Measurements from ENCODE around the gene LST1. TPM values are rescaled to one million over a fixed set of nuclear protein-coding genes. Genes with fewer than 3 reads are reported as not detected.
A peak's percentile ranks its signal among the peaks of the same experiment; 100 is the strongest.

LST1 gene
- total RNA-seq, 3 donors from 2014 or later, result 4.8 to 7.9 (median 7.0) TPM

DNA sequence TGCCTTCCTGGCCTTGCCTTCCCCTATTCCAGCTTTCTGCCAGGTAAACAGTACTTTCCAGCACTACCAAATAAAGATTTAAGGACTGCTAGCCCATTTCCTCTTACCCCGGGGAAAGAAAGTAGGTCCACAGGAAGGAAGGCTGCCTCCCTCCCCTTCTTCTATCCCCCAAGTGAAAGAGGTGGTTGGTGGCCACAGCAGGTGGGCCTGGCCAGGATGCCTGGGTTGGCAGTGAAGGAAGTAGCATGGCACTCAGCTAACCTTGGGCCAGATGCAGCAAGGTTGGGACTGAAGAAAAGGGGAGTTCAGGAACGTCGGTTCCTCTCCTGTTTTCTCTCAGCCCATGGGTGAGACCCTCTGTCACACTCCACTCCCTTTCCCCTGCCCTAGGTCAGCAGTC lies 29.8 kb upstream of the LST1 start:
- no peaks in the 10 kb centered on the region for H3K27me3 Mint-ChIP-seq (ENCODE audit: low read depth)
- peaks cover 22% of the 10 kb centered on the region for H3K36me3 Mint-ChIP-seq (ENCODE audit: insufficient read depth)
- ATAC-seq (no peak), DNase-seq (no peak)
- no peaks in the 10 kb centered on the region for H3K9me3 Mint-ChIP-seq
- no peak overlapping the region for H3K4me3 Mint-ChIP-seq
- H3K4me1 Mint-ChIP-seq (ENCODE audit: low read depth), result peaks cover 63% of the 10 kb centered on the region

DNA sequence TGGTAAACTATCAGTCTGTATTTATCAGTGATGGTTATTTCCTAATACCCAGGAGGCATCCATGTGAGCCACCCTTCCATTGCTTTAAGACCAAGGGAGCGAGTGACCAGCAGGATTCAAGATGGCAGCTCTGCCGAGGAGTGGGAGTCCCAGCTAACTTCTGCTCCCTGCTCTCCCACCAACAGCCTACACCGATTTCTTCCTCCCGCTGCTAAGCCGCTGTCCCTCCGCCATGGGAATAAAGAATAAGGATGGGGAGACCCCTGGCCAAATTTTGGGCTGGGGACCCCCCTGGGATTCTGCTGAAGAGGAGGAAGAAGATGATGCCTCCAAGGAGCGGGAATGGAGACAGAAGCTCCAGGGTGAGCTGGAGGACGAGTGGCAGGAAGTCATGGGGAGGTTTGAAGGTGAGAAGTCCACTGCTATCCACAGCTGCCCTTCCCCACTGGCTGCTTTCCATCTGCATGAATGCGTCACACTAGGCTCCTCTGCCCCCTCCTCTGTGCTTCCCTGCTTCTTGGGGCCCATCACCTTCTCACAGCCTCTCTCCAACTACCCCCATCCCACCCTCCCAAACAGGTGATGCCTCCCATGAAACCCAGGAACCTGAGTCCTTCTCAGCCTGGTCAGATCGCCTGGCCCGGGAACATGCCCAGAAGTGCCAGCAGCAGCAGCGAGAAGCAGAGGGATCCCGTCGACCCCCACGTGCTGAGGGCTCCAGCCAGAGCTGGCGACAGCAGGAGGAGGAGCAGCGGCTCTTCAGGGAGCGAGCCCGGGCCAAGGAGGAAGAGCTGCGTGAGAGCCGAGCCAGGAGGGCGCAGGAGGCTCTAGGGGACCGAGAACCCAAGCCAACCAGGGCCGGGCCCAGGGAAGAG lies 28.4 kb upstream of the LST1 start:
- H3K27me3 Mint-ChIP-seq (ENCODE audit: low read depth), result no peaks in the 10 kb centered on the region
- peaks cover 70% of the 10 kb centered on the region for H3K4me1 Mint-ChIP-seq (ENCODE audit: low read depth)
- peaks cover 24% of the 10 kb centered on the region for H3K36me3 Mint-ChIP-seq (ENCODE audit: insufficient read depth)
- peak overlapping the region; percentile 67 for H3K4me3 Mint-ChIP-seq
- H3K9me3 Mint-ChIP-seq, result no peaks in the 10 kb centered on the region
- no peak for ATAC-seq
- DNase-seq, result no peak

DNA sequence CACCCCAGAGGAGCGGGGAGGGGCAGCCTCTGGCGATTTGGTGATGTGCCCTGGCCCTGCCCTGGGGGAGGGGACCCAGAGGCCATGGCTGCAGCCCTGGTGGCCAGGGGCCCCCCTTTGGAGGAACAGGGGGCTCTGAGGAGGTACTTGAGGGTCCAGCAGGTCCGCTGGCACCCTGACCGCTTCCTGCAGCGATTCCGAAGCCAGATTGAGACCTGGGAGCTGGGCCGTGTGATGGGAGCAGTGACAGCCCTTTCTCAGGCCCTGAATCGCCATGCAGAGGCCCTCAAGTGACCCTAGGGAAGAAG lies 27.8 kb upstream of the LST1 start:
- H3K4me3 Mint-ChIP-seq, result peak overlapping the region; percentile 67
- DNase-seq (no peak), ATAC-seq (no peak)
- H3K9me3 Mint-ChIP-seq, result no peaks in the 10 kb centered on the region
- H3K36me3 Mint-ChIP-seq (ENCODE audit: insufficient read depth), result peaks cover 28% of the 10 kb centered on the region
- H3K27me3 Mint-ChIP-seq (ENCODE audit: low read depth), result no peaks in the 10 kb centered on the region
- H3K4me1 Mint-ChIP-seq (ENCODE audit: low read depth), result peaks cover 74% of the 10 kb centered on the region

DNA sequence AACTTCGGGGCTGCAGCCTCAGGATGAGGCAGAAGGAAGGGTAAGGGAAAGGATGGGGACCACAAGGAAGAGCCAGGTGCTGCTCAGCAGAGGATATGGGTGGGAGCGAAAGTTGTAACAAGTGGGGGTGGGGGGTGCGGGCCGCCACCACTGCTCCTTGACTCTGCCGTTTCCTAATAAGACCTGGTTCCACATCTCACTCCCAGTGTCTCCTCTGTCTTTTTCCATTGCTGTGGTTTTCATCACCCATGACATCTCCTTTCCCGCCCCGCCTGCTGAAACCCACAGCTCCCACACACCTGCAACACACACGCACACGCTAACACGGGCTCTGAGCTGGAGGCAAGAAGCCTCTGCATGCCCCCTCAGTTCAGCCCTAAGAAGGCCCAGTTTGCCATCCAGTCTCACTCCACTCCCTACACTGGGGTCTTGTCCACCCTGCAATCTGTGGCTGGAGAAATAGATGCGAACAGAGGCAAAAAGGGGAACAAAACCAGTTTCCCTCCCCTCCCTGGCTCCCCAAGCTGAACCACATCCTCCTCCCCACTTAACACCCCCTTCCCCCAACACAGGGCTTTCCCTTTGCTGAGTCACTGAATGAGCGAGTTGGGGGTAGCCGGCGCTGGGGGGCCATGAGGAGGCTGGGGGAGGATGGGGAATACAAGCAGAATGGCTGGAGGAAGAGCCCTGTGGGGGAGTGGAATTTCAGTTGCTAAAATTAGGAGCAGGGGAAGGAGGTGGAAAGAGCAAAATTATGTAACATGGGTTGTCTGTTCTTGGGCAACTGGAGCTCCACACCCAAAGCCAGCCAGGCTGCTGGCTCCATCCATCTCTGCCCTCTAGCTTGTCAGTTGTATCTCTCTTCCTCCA lies 27.2 kb upstream of the LST1 start:
- ATAC-seq (peak; percentile 72 to 76), DNase-seq (peak; percentile 66)
- Mint-ChIP-seq H3K4me3 (peak overlapping the region; percentile 67), H3K27me3 (ENCODE audit: low read depth) (no peaks in the 10 kb centered on the region), H3K4me1 (ENCODE audit: low read depth) (peaks cover 79% of the 10 kb centered on the region), H3K9me3 (no peaks in the 10 kb centered on the region), H3K36me3 (ENCODE audit: insufficient read depth) (peaks cover 30% of the 10 kb centered on the region)

DNA sequence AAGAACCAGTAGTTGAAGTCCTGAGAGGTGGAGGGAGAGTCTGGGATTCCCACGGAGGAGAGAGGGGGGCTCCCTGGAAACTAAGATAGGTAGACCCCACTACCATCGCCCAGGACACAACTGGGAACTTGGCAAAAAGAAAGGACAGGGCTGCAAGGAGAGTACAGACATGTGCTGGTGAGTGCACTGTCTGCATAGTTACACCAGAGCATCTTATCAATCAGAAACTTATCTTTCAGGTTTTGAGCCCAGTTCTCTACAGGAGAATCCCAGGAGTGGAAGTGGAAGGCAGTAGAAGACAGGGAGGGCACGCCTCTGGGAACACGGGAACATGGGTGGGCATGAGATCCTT lies 26.5 kb upstream of the LST1 start:
- peaks cover 32% of the 10 kb centered on the region for H3K36me3 Mint-ChIP-seq (ENCODE audit: insufficient read depth)
- peak overlapping the region; percentile 67 for H3K4me3 Mint-ChIP-seq
- H3K9me3 Mint-ChIP-seq, result no peaks in the 10 kb centered on the region
- H3K4me1 Mint-ChIP-seq (ENCODE audit: low read depth), result peaks cover 81% of the 10 kb centered on the region
- DNase-seq (no peak), ATAC-seq (peak; percentile 13 to 22)
- H3K27me3 Mint-ChIP-seq (ENCODE audit: low read depth), result no peaks in the 10 kb centered on the region

DNA sequence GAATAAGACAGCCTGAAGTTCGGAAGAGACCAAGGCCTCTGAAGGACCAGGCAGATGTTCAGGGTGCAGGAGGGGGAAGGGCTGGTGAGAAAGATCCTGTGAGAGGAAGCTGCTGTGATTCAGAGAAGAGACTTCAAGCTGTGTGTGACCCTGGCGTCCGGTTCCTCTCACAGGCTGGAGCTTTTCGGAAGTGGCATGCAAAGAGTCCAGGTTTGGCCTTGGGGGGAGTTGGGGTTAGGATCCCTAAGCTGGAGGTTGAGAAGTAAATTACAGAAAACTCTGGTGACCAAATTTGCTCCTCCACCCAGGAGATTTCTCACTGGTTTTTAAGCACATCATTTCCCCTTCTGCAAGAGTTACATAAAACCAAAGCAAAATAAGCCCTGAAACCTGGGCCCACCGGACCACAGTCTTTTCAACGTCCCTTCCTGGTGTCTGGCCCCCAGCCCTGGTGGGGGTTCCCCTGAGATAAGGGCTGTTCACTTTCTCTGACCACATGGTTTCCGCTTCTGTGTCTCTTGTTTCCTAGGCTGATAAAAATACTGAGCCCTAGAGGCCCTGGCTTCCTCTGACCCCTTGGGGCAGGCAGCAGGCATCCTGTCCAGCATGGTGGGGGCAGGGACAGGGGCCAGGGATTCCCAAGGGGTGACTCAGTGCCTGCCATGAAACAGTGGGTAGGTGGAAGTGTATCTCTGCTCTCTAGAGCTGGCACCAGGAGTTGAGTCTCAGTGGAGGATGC lies 25.9 kb upstream of the LST1 start:
- ATAC-seq (peak; percentile 38 to 41), DNase-seq (no peak)
- peaks cover 82% of the 10 kb centered on the region for H3K4me1 Mint-ChIP-seq (ENCODE audit: low read depth)
- peaks cover 37% of the 10 kb centered on the region for H3K36me3 Mint-ChIP-seq (ENCODE audit: insufficient read depth)
- no peaks in the 10 kb centered on the region for H3K9me3 Mint-ChIP-seq
- peak overlapping the region; percentile 67 for H3K4me3 Mint-ChIP-seq
- H3K27me3 Mint-ChIP-seq (ENCODE audit: low read depth), result no peaks in the 10 kb centered on the region

DNA sequence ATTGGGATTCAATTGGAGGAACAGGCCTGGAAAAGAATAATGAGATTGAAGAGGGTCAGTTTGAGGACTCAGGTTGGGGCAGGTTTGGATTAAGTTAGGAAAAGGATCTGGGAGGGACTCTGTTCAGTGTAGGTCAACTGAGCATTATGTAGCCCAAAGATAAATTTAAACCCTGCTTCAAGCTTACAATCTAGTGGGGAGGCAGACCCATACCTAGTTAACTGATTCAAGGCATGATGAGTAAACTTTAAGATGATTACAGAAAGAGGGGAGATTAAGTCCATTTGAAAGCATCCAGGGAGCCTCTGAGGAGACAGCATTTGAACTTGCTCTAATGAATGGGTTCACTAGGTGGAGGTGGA lies 25.4 kb upstream of the LST1 start:
- Mint-ChIP-seq H3K4me1 (ENCODE audit: low read depth) (peaks cover 88% of the 10 kb centered on the region), H3K36me3 (ENCODE audit: insufficient read depth) (peaks cover 43% of the 10 kb centered on the region), H3K9me3 (no peaks in the 10 kb centered on the region), H3K4me3 (peak overlapping the region; percentile 67), H3K27me3 (ENCODE audit: low read depth) (no peaks in the 10 kb centered on the region)
- DNase-seq (no peak), ATAC-seq (no peak)

DNA sequence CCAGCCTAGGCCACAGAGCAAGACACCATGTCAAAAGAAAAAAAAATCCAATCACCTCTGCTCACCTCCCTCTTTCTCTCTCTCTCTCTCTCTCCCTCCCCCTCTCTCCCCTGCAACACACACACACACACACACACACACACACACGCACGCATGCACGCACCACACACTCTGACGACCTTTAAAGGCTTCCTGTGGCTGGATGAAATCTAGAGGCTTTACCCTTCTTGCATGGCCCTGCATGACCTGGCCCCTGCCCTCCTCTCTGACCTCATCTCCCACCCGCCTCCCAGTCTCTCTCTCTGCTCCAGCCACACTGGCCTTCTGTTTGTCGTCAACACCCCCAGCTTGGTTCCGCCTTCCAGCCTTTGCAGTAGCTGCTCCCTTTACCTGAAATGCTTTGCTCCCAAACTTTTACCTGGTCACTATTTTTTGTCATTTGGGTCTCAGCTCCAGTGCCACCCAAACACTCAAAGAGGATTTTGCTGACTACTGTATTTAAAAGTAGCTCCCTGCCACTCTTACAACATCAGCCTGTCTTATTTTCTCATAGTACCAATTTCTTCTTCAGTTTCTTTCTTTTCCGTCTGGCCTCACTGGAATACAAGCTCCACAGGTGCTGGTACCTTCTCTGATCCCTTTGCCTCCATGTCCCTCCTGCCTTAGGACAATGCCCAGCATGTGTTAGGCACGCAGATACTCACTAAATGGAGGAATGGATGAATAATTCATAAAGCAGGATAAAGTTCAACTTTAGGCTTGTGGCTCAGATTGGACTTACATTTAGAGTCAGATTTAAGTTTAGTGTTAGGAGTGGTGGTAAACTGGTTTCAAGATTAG lies 18.3 kb upstream of the LST1 start:
- DNase-seq (no peak), ATAC-seq (peak in 1 of 2 donors; percentile 1)
- Mint-ChIP-seq H3K4me3 (peak overlapping the region; percentile 96), H3K36me3 (ENCODE audit: insufficient read depth) (peaks cover 29% of the 10 kb centered on the region), H3K27me3 (ENCODE audit: low read depth) (no peaks in the 10 kb centered on the region), H3K9me3 (no peaks in the 10 kb centered on the region), H3K4me1 (ENCODE audit: low read depth) (peaks cover 81% of the 10 kb centered on the region)

DNA sequence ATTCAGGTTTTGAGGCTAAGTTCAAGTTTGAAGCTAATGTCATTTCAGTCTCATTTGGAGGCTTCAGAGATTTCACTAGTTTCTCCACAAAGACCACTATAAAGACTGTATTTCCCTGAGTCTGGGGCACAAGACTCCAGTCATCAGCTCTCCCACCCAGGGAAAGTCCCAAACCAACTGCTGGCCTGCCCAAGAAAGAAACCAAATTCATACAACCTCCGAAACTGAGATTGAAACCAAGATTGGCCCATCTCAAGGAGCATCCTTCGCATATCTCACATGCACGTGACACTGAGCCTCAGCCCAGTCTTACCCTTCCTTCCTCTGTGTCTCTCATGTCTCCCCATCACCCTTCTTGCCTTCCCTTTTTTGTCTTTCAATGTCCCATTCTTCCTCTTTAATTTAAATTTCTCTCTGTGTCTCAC lies 17.5 kb upstream of the LST1 start:
- peaks cover 81% of the 10 kb centered on the region for H3K4me1 Mint-ChIP-seq (ENCODE audit: low read depth)
- no peaks in the 10 kb centered on the region for H3K27me3 Mint-ChIP-seq (ENCODE audit: low read depth)
- ATAC-seq (peak; percentile 69), DNase-seq (peak; percentile 54)
- peaks cover 30% of the 10 kb centered on the region for H3K36me3 Mint-ChIP-seq (ENCODE audit: insufficient read depth)
- peak overlapping the region; percentile 96 for H3K4me3 Mint-ChIP-seq
- no peaks in the 10 kb centered on the region for H3K9me3 Mint-ChIP-seq

DNA sequence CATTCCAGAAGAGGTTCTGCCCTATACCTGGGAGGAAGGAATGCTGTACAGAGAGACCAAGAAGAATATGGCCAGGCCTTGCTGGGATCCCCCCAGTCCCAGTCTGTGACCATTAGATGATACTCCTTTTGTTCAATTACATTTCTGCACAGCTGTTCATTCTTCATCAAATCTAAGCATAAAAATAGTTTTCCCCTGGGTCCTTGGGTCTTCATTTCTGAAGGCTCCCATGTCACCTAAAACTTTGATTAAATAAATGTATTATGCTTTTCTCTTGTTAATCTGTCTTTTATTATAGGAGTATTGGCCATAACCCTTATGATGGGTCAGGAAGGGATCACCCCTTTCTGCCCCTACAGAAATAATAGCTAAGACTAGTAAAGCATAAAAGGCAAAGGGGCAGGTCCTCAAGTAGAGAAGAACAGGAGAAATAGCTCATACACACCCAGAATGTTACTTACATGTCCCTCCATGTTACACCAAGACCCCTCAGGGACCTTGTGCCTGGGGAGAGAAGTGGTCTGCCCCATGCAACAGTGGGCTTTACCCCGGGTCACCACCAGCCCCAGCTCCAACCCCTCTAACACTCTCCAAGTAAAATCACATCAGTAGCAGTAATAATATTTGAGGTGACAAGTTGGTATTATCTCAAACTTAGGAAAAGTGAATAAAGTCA lies 16.1 kb upstream of the LST1 start:
- H3K36me3 Mint-ChIP-seq (ENCODE audit: insufficient read depth), result peaks cover 30% of the 10 kb centered on the region
- H3K4me1 Mint-ChIP-seq (ENCODE audit: low read depth), result peaks cover 85% of the 10 kb centered on the region
- no peak for ATAC-seq
- DNase-seq, result no peak
- H3K9me3 Mint-ChIP-seq, result no peaks in the 10 kb centered on the region
- peak overlapping the region; percentile 96 for H3K4me3 Mint-ChIP-seq
- no peaks in the 10 kb centered on the region for H3K27me3 Mint-ChIP-seq (ENCODE audit: low read depth)

DNA sequence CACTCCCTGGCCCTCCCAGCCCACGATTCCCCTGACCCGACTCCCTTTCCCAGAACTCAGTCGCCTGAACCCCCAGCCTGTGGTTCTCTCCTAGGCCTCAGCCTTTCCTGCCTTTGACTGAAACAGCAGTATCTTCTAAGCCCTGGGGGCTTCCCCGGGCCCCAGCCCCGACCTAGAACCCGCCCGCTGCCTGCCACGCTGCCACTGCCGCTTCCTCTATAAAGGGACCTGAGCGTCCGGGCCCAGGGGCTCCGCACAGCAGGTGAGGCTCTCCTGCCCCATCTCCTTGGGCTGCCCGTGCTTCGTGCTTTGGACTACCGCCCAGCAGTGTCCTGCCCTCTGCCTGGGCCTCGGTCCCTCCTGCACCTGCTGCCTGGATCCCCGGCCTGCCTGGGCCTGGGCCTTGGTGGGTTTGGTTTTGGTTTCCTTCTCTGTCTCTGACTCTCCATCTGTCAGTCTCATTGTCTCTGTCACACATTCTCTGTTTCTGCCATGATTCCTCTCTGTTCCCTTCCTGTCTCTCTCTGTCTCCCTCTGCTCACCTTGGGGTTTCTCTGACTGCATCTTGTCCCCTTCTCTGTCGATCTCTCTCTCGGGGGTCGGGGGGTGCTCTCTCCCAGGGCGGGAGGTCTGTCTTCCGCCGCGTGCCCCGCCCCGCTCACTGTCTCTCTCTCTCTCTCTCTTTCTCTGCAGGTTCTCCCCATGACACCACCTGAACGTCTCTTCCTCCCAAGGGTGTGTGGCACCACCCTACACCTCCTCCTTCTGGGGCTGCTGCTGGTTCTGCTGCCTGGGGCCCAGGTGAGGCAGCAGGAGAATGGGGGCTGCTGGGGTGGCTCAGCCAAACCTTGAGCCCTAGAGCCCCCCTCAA lies 13.8 kb upstream of the LST1 start, which contains the start of gene LTA:
Gene LTA, plus strand, starts transcription at position 249 of the 871 bp plus-strand sequence. Its CDS starts 454 bp downstream, at position 703.
- ATAC-seq (peak; percentile 49 to 57), DNase-seq (peak; percentile 75)
- no peaks in the 10 kb centered on the region for H3K27me3 Mint-ChIP-seq (ENCODE audit: low read depth)
- no peaks in the 10 kb centered on the region for H3K9me3 Mint-ChIP-seq
- peak within 1 kb of the TSS; percentile 96 for H3K4me3 Mint-ChIP-seq
- H3K4me1 Mint-ChIP-seq (ENCODE audit: low read depth), result peaks cover 83% of the 10 kb centered on the region
- H3K36me3 Mint-ChIP-seq (ENCODE audit: insufficient read depth), result peaks cover 42% of the 10 kb centered on the region

DNA sequence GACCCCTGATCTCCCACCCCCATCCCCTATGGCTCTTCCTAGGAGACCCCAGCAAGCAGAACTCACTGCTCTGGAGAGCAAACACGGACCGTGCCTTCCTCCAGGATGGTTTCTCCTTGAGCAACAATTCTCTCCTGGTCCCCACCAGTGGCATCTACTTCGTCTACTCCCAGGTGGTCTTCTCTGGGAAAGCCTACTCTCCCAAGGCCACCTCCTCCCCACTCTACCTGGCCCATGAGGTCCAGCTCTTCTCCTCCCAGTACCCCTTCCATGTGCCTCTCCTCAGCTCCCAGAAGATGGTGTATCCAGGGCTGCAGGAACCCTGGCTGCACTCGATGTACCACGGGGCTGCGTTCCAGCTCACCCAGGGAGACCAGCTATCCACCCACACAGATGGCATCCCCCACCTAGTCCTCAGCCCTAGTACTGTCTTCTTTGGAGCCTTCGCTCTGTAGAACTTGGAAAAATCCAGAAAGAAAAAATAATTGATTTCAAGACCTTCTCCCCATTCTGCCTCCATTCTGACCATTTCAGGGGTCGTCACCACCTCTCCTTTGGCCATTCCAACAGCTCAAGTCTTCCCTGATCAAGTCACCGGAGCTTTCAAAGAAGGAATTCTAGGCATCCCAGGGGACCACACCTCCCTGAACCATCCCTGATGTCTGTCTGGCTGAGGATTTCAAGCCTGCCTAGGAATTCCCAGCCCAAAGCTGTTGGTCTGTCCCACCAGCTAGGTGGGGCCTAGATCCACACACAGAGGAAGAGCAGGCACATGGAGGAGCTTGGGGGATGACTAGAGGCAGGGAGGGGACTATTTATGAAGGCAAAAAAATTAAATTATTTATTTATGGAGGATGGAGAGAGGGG lies 12.6 kb upstream of the LST1 start:
- H3K4me3 Mint-ChIP-seq, result peak overlapping the region; percentile 96
- ATAC-seq, result no peak
- peaks cover 48% of the 10 kb centered on the region for H3K36me3 Mint-ChIP-seq (ENCODE audit: insufficient read depth)
- no peaks in the 10 kb centered on the region for H3K9me3 Mint-ChIP-seq
- no peaks in the 10 kb centered on the region for H3K27me3 Mint-ChIP-seq (ENCODE audit: low read depth)
- peaks cover 77% of the 10 kb centered on the region for H3K4me1 Mint-ChIP-seq (ENCODE audit: low read depth)
- no peak for DNase-seq
